ENCODE measurements around the gene MSI2.

The MSI2 gene

DNA sequence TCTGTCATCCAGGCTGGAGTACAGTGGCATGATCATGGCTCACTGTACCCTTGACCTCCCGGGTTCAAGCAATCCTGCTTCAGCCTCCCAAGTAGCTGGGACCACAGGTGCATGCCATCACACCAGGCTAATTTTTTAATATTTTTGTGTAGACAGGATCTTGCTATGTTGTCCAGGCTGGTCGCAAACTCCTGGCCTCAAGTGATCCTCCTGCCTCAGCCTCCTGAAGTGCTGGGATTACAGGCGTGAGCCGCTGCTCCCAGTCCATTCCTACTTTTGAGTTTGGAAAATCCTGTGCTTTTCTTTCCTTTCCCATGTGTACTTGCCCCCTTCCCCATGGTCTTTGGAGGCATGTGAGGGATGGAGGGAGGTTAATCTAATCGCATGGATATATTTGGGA lies 60.0 kb downstream of the MSI2 start:
- no peak for DNase-seq (ENCODE audit: low read depth, low spot score)

DNA sequence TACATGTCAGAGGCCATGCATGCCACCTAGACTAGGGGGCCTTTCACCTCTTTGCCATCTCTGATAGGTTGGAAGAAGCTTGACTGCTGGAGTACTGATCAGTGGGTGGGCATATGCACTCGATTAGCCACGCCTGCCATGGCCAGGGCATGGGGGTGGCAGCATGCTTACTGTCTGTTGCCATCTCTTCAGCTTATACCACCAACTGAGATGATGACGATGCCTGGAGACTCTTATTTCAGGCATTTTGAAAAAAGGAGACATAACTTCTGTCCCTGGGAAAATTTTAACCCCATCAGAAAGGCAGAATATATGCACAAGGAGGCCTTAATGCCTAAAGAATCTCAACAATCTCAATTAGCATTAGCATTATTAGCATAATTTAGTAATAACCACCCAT lies 60.8 kb downstream of the MSI2 start:
- no peak for DNase-seq (ENCODE audit: low read depth, low spot score)

DNA sequence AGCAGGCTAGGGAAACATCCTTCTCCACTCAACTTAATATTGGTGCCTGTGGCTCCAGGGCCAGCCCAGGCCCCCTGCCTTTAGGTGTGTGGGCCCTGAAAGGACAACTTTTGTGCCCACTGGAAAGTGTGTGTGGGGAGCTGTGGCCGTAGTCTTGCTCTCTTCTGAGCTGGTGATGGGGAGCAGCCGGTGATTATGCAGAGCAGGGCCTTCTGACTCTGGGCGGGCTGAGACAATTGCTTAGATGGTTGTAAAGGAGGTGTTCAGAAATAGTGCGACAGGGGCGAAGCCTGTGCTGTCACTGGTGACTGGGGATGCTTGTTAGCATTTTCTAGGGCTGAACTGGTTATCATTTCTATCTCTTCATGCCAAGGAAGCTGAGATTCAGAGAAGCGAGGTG lies 62.6 kb downstream of the MSI2 start:
- no peak for DNase-seq (ENCODE audit: low read depth, low spot score)

DNA sequence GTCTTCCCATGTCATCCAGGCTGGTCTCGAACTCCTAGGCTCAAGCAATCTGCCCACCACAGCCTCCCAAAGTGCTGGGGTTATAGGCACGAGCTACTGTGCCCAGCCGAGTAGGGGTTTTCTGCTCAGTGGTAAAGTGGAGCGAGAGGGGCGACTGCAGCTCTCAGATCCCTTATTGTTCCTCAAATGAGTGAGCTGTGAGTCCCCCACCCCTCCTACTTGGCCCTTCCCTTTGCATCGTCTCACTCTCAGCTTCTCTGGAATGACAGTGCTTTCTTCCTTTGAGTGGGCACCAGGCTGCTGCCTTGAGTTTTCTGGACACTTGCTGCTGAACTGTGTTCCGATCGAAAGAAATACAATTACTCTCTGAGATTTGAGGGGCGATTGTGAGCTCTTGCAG lies 63.5 kb downstream of the MSI2 start:
- DNase-seq (ENCODE audit: low read depth, low spot score) = no peak

DNA sequence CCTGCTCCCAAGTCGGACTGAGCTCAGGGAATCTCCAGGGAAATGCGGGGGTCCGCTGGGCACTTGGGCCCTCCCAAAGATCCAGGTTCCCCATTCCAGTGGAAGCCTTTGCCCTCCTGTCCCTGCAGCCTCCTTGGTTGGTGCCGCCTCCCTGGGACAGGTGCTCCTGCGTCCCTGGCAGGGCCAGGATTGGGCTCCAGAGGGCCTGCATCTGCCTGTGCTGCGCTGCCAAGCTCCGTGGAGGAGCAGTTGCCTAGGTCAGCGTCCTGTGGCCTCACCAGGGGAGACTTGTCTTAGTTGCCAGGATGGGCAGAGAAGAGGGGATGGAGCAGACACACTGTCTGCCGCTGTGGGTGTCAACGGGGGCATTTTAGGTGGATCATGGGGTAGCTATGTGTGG lies 67.1 kb downstream of the MSI2 start:
- DNase-seq (ENCODE audit: low read depth, low spot score) = no peak

DNA sequence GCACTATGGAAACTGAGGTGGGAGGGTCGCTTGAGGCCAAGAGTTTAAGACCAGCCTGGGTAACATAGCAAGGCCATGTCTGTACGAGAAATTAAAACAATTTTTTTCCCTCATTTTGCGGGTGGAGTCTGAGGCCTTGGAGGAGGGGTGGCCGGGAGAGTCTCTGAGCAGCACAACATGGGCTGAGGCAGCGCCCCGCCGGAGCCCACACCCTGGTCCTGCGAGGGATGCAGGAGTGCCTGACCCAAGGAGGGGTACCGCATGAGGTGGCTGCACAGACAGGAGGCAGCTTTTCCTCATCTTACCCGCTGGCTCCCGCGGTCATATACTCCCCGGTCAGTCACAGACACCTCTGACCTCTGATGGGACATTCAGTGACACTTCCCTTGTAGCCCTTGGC lies 67.7 kb downstream of the MSI2 start:
- no peak for DNase-seq (ENCODE audit: low read depth, low spot score)

DNA sequence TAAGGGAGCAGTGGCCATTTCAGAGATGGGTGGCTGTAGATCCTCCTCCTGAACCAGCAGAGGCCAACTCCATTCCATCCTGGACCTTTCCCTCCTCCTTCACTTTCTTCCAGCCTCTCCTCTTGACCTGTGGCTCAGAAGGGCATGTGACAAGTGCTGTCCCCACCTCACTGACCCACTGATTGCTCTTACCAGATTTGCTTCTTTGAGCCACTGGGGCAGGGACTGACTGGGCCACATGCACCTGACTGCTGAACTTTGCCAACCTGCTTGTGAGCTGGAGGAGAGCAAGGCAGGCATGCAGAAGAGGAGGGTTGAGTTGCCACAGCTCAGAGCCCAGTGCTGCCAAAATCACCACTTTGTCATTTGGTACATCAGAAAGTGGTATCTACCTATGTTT lies 68.3 kb downstream of the MSI2 start:
- no peak for DNase-seq (ENCODE audit: low read depth, low spot score)

DNA sequence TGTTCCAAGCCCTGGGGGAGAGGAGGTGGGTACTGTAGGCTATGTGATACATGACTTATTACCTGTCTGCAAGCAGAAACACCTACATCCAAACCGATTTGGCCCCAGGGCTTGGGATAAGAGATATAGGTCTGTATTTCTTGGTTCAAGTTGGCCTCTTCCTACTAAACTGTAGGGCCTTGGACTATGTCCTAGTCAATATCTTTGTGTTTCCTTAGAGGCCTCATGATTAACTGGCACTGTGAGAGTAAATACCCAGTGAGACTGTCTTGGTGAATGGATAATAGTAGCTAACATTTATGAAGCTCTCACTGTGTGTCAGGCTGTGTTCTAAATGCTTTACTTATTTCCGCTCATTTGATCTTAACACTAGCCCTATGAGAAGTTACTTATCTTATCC lies 70.0 kb downstream of the MSI2 start:
- no peak for DNase-seq (ENCODE audit: low read depth, low spot score)

DNA sequence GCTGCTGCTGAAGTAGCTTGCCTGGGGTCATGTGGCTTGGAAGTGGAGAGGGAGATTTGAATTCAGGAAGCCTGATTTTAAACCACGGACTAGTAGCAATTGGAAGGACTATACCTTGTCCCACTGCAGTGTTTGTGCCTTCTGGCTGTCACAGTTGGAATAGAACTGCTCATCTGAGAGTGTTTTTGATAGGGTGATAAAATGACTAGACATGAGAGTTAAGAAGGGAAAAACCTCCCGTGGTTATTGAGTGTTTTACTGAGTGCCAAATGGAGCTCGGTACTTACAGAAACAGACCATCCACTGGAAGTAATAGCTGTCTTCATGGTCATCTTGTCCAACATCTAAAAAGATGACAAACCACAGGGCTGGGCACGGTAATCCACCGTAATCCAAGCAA lies 70.4 kb downstream of the MSI2 start:
- DNase-seq (ENCODE audit: low read depth, low spot score) = no peak

DNA sequence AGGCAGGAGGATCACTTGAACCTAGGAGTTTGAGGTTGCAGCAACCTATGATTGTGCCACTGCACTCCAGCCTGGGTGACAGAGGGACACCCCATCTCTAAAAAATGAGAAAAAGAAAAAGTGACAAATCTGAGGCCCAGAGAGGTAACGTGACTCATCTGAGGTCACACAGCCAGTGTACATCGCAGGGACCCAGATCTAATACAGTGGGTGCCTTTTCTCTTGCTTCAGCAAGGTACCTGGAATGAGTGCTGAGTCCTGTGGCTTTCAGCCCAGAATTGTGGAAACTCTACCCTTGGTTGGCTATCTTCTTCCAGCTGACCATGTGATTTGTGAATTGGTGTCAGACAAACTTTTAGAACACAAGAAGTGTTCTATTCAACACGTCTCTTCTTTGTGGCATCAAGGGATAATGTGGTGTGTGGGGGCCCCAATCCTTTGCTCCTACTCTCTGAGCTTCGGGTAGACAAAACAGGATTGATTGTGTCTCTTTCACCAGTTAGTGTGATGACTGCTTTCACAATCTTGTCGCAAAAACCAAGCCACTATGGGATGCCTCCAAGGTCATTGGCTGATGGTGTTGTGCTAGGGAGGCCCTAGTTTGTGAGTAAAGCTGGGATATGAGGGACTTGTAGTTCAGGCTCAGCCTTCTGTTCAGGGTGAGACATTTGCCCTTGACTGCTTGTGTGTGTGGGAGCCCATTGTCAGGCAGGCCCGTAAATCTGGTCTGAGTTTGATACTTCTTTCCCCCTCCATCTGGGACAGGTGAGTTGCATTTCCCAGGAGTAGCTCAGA lies 71.0 kb downstream of the MSI2 start:
- no peak for DNase-seq (ENCODE audit: low read depth, low spot score)

DNA sequence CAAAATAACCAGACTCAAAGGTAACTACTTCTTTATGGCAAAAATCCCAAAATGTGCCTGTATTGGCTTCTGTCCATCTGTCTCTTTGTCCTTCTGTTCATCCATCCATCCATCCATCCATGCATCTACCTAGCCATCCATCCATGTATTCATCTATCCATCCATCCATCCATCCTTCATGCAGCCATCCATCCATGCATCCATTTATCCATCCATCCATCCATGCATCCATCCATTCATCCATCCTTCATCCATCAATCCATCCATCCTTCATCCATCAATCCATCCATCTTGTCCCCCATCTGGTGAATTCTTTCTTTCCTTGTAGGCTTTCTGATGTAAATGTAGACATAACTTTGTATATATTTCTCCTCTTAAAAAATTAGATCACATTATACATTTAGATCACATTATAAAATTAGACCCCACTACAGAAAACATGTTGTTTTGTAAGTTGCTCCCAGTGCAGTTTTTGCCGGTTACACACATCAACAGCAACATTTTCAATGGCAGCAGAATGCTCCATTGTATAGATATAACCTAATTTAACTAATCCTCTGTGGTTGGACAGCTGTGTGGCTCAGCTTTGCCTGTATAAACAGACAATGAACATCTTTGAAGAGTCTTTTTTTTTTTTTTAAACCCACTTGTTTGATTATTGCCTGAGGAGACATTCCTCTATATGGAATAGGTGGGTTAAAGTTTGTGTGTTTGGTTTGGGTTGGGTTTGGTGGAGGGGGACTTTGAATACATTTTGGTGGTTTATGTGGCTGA lies 72.0 kb downstream of the MSI2 start:
- DNase-seq (ENCODE audit: low read depth, low spot score) = no peak

DNA sequence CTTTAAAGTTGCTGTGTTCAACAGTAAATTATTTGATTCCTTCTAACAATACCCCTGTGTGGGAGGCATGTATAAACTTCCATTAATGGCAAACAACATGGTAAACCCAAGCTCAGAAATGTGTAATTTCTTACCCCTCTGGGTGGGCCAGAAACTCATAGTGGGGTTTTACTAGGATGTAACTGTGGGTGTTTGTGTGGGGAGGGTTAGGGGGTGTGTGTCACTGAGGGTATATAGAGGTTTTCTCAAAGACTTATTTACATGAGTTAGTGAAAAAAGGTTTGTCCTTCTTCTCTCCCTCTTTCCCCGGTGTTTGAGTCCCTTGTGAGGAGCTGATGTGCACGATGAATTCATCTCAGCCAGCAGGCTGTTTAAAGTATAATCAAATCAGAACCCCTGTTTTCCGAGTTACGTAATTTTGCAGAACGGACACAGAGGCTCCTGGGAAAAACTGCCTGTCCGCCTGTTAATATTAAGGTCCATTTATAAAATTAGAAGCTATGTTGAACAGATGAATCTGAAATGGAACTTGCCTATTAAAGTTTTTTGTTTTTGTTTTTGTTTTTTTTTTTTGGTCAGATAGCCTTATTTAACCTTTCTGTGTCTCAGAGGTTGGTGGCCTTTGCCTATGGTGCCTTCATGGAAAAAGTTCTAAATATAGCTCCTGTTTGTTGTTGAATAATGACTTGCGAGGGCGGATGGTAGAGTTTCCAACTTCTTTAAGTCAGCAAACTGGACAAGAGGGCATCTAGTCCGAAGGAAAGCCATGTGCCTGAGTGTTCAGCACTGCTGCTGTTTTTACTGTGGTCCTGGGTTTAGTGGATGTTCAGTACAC lies 73.3 kb downstream of the MSI2 start:
- no peak for DNase-seq (ENCODE audit: low read depth, low spot score)

DNA sequence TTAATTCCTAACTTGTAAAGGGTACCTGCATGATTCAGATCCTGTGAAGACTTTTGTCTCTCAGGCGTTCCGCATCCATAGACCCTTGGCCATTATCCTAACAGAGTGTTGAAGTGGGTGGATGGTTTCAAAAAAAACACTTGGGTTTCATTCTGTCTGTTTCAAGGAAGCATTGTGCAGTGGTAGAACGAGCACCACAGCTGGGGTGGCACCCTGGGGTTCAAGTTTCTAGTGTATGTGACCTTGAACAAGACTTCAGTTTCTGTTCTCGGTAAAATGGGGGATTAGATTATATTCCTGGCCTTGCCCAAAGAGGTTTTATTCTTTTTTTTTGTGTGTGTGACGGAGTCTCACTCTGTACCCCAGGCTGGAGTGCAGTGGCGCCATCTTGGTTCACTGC lies 74.3 kb downstream of the MSI2 start:
- no peak for DNase-seq (ENCODE audit: low read depth, low spot score)

DNA sequence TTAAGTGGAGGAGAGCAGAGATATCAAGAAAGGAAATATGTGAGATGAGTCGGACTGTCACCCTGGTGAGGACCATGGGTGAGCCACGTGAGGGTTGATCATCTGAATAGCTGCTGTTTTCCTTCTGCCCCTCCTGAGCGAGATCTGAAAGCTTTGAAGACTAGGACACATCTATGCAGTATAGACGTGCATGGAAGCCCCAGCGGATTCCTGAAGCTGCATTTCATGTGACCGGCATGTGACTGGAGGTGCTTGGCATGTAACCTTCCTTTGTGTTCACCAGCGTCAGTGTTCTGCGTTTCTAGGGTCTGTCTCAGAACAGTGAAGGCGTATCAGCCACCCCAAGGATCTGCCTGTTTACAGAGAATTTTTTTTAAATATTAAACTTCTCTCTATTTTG lies 75.1 kb downstream of the MSI2 start:
- no peak for DNase-seq (ENCODE audit: low read depth, low spot score)

DNA sequence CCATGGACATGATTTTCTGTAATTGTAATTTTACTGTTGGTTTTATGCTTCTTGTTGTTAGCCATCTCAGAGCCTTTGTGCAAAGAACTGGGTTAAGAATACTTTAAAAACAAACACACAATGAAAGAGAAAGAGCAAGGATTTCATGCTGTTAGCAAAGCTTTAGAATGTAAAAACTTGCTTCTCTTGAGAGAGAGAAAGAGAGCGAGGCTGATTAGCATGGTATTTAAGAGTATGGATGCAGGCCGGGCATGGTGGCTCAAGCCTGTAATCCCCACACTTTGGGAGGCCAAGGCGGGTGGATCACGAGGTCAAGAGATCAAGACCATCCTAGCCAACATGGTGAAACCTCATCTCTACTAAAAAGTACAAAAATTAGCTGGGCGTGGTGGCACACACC lies 76.2 kb downstream of the MSI2 start:
- no peak for DNase-seq (ENCODE audit: low read depth, low spot score)

DNA sequence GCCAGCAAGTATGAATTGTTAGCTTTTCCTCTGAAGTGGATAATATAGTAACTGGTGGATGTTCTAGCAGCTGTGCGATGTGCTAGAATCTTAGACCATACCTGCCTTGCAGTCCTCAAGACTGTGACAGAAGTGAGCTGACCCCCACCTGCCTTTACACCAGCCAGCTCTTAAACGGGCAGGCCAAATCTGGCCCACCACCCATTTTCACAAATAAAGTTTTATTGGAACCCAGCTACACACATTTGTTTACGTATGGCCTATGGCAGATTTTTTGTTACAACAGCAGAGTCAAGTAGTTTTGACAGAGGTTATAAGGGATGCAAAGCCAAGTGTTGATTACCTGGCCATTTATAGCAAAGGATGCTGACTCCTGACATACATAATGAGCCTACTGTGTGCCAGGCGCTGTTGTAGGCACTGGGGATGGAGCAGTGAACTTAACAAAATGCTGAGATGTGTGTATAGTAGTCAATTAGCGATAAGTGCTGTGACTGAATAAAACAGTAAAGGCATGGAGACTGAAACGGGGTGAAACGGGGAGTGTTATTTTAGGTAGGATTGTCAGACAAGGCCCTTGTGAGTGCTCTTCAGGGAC lies 79.0 kb downstream of the MSI2 start:
- no peak for DNase-seq (ENCODE audit: low read depth, low spot score)

DNA sequence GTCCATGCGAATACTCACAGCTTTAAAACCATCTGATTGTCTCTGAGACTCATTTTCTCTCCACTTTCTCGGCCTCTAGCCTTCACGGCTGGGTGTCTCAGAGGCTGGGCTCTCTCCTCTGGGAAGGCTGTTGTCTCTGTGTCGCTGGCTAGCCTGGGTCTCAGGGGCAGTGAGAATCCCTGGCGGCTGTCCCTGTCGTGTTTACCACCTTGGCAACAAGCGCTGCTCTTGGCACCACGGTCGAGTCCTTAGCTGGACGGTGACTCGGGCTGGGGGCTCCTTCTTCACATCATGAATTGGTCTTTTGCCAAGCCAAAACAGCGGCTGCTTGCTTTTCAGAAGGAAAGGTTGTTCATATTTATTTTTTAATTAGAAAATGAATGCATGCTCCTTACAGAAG lies 81.1 kb downstream of the MSI2 start:
- no peak for DNase-seq (ENCODE audit: low read depth, low spot score)

DNA sequence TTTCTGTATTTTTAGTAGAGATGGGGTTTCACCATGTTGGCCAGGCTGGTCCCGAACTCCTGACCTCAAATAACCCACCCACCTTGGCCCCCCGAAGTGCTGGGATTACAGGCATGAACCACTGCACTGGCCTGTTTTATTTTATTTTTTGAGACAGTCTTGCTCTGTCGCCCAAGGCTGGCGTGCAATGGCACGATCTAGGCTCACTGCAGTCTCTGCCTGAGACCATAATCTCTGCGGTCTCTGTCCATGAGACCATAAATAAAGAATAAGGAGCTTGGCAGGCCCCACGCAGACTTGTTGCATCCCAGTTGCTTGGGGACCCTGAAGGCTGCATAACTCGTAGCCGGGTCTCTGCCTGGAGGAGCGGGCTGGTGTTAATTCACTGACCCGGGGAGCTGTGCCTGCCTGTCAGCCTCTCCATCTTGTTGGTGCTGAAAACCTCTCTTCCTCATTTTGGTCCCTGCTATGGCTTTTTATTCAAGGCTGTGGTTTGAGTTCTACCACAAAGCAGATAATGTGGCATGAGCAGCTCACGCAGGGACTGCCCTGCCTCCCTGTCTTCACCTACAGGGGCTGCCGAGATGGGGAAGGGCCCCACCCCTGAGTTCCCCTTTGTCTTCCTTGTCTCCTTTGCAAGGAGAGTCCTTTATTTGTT lies 82.1 kb downstream of the MSI2 start:
- no peak for DNase-seq (ENCODE audit: low read depth, low spot score)

DNA sequence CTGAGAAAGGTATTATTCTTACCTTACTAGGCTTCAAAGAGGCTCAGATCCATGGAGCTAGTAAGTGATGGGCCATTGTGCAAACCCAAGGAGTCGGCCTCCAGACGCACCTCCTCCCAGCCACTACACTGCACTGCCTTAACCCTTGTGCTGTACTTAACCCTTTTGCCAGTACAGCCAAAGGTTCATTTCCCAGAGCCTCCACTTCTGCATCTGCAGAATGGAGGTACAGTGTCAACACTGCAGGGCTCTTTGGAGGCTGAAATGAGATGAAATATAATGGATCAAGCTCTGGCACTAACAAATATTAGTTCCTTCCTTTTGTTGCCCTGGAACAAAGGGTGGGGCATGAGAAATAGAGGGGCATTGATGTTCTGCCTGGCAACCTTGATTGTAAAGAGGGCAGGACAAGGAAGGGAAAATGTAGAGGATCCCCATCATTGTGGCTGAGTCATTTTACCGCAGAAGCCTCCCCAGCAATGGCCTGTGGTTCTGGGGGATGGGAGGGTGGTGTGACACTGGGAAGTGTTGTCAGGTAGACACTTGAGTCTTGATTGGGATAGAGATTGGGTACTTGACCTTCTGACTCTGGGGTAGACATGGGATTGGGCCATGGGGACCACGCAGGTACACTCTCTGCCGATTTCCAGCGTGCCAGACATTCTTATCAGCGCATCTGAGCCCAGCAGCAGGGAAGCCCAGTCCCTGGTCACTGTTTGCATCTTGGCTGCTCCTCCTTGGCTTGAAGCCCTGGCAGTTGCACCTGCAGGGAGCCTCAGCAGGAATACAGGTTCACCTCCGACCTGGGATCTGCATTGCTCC lies 84.0 kb downstream of the MSI2 start:
- no peak for DNase-seq (ENCODE audit: low read depth, low spot score)
